AG04450 (cell line): ENCODE data around the gene NDUFB10. TPM values are rescaled to one million over a fixed set of nuclear protein-coding genes. Genes with fewer than 3 reads are reported as not detected.
"Not testable (repeated sequence)": the region's sequence is repeated elsewhere in the genome, so short reads cannot be mapped to it uniquely, and the experiment has no call there.

Source experiments
- CTCF ChIA-PET: fragments of 300-600, 350-600 bp; formaldehyde crosslinking; extraction: SDS; loops from one replicate; lab custom pipeline; 2022; ENCODE audit warnings: antibody characterized with exemption, inconsistent platforms; lab: Charles Lee
- POLR2A ChIA-PET: fragments of 350-600 bp; formaldehyde crosslinking; extraction: SDS; loops from one replicate; lab custom pipeline; 2021; ENCODE audit warnings: antibody characterized with exemption, inconsistent platforms; lab: Yijun Ruan, JAX
- DNase-seq: peaks from one replicate; pipeline ENCODE4 v3.0.0-alpha.2; 2011; ENCODE audit warnings: low read depth, low spot score
- H3K27ac ChIP-seq: one replicate; pipeline ENCODE4 v1.5.1; 2012; ENCODE audit warnings: low read depth, low read length, control low read depth
- H3K27me3 ChIP-seq: one replicate; pipeline ENCODE4 v1.6.0; 2012; ENCODE audit warnings: low read length; ENCODE audit not compliant: control insufficient read depth, insufficient read depth
- H3K4me3 ChIP-seq: 2 replicates; pipeline ENCODE4 v1.5.1; 2011; ENCODE audit warnings: mild to moderate bottlenecking, low read depth, low read length, control low read depth
- H3K9me3 ChIP-seq: 2 replicates; pipeline ENCODE4 v1.5.1; 2012; ENCODE audit warnings: low read length; ENCODE audit not compliant: control insufficient read depth, insufficient read depth
- polyA plus RNA-seq: library from polyadenylated mRNA; depleted of rRNA; stranded (reverse); fragments of >200 nt; gene quantifications from 2 replicates; pipeline ENCODE4 v1.2.3, GENCODE V29; 2011
- TF ChIP-seq, protein P1 (sequence below): IDR thresholded peaks from 2 replicates; pipeline ENCODE4 v1.5.1; 2011; ENCODE audit warnings: low read depth, low read length, control low read depth, inconsistent platforms

NDUFB10 gene
- polyA plus RNA-seq, 1 experiment, result 126 TPM

GRCh38 chr16:1961651-1962067, 2.3 kb downstream of the NDUFB10 start:
- ChIA-PET CTCF (interaction anchor here (1.7 kb wide), 1 partner anchor 179 kb away, joined by 5 read pairs; no protein-coding TSS in a partner anchor), POLR2A (interaction anchor here (1.0 to 1.7 kb wide), 3 partner anchors 9 to 194 kb away, joined by 3 to 8 read pairs (median 4); partner anchors contain the start of genes MSRB1, TBL3 and TRAF7)
- Histone ChIP-seq H3K9me3 (peaks cover 3% of the 10 kb centered on the region; the same call in 1 of the 2 replicates), H3K4me3 (no peak overlapping the region), H3K27me3 (no peaks in the 10 kb centered on the region), H3K27ac (no peak overlapping the region)
- no peak for DNase-seq
- TF ChIP-seq, protein P1, sequence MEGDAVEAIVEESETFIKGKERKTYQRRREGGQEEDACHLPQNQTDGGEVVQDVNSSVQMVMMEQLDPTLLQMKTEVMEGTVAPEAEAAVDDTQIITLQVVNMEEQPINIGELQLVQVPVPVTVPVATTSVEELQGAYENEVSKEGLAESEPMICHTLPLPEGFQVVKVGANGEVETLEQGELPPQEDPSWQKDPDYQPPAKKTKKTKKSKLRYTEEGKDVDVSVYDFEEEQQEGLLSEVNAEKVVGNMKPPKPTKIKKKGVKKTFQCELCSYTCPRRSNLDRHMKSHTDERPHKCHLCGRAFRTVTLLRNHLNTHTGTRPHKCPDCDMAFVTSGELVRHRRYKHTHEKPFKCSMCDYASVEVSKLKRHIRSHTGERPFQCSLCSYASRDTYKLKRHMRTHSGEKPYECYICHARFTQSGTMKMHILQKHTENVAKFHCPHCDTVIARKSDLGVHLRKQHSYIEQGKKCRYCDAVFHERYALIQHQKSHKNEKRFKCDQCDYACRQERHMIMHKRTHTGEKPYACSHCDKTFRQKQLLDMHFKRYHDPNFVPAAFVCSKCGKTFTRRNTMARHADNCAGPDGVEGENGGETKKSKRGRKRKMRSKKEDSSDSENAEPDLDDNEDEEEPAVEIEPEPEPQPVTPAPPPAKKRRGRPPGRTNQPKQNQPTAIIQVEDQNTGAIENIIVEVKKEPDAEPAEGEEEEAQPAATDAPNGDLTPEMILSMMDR, result no peak

GRCh38 chr16:1962161-1963153, 3.1 kb downstream of the NDUFB10 start:
- H3K4me3 ChIP-seq, result peak overlapping the region; percentile 90
- H3K27me3 ChIP-seq, H3K9me3 ChIP-seq, CTCF ChIA-PET, DNase-seq, H3K27ac ChIP-seq: not testable (repeated sequence)
- POLR2A ChIA-PET, result interaction anchor here (1.0 to 1.7 kb wide), 3 partner anchors 9 to 193 kb away, joined by 3 to 8 read pairs (median 3); partner anchors contain the start of genes TBL3 and TRAF7

- Histone ChIP-seq H3K9me3 (no peaks in the 10 kb centered on the region; the same call in 1 of the 2 replicates), H3K4me3 (peak overlapping the region; percentile 90), H3K27me3 (no peaks in the 10 kb centered on the region), H3K27ac (peak overlapping the region; percentile 75)
- POLR2A ChIA-PET, result interaction anchor here (0.6 to 2.0 kb wide), 38 partner anchors 8 to 772 kb away, joined by 3 to 20 read pairs (median 5); partner anchors contain the start of genes ECI1, FAHD1, GFER and HAGH
- CTCF ChIA-PET, result interaction anchor here (0.7 to 0.9 kb wide), 2 partner anchors 245 to 1622 kb away, joined by 4 to 6 read pairs; no protein-coding TSS in a partner anchor
- no peak for DNase-seq
- TF ChIP-seq, protein P1, result no peak
Measured at GRCh38 chr16:1963806-1964505, 4.6 kb downstream of the NDUFB10 start.

DNA sequence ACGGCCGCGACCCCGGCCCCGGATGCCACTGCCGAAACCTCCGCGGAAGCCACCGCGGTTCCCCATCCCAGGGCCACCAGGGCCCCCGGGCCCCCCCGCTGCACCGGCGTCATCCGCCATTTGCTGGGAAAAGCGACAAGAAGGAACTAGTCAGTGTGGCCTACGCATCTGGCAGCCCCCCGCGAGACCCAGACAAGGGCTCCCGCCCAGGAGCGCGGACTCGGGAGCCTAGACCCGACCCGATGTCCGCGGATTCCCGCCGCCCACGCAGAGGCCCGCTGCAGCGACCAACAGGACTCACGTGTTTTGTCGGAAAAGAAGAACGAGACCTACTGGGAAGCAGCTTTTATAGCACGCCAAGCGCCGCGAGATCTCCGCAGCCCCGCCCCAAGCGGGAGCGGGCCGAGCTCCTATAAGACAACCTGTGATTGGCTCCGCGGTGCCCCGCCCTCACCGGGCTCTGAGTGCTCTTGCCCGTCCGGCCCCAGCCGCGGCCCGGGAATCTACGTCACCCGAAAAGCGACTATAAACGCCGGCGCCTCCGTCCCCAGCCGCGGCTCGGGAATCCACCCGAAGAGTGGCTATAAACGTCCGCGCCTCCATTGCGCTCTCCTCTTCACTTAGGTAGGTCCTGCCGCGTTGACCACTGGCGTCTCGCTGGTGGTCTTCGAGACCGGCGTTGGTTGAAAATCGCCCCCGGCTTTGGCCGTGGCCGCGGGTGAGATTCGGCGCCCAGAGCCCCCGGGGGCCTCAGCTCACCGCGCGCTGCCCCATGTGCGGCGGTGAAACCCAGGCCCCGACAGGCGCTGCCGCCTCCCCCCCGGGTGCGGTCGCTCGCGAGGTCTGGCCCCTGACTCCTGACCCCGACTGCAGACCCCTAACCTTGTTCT, 5.4 kb downstream of the NDUFB10 start, which contains the start of gene RPS2:
Gene RPS2 (minus strand): TSS at position 321 of the 890 bp plus-strand sequence. CDS start 201 bp downstream, at position 120.
- Histone ChIP-seq H3K27ac (peak within 1 kb of the TSS; percentile 91), H3K9me3 (no peaks in the 10 kb centered on the region; the same call in 1 of the 2 replicates), H3K27me3 (no peaks in the 10 kb centered on the region), H3K4me3 (peak within 1 kb of the TSS; percentile 90)
- ChIA-PET POLR2A (interaction anchor here (0.6 to 2.0 kb wide), 47 partner anchors 9 to 772 kb away, joined by 3 to 20 read pairs (median 4); partner anchors contain the start of genes ECI1, FAHD1, GFER and HAGH), CTCF (interaction anchor here (0.7 to 1.2 kb wide), 3 partner anchors 176 to 1623 kb away, joined by 3 to 6 read pairs (median 4); no protein-coding TSS in a partner anchor)
- DNase-seq, result peak; percentile 98
- TF ChIP-seq, protein P1, result no peak
